ENCODE results near the gene NLK.

DNA sequence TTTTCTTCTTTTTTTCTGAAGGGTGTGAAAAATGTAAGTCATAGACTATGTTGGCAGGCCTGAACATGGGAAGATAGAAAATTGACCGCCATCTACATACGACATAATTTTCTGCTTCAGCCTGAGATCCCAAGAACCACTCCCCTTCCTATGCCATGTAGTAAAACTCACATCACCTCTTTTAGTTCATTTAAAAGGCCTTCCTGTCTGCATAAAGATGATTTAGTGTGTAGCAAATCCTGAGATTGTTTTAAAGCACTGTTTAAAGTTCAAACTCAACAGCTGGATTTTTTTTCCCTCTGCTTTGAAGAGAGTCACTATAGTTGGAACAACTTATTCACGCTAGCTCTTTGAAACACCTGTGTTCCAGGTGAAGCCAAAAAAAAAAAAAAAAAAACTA is 101.5 kb downstream of the NLK start:
- TF ChIP-seq, protein P1, sequence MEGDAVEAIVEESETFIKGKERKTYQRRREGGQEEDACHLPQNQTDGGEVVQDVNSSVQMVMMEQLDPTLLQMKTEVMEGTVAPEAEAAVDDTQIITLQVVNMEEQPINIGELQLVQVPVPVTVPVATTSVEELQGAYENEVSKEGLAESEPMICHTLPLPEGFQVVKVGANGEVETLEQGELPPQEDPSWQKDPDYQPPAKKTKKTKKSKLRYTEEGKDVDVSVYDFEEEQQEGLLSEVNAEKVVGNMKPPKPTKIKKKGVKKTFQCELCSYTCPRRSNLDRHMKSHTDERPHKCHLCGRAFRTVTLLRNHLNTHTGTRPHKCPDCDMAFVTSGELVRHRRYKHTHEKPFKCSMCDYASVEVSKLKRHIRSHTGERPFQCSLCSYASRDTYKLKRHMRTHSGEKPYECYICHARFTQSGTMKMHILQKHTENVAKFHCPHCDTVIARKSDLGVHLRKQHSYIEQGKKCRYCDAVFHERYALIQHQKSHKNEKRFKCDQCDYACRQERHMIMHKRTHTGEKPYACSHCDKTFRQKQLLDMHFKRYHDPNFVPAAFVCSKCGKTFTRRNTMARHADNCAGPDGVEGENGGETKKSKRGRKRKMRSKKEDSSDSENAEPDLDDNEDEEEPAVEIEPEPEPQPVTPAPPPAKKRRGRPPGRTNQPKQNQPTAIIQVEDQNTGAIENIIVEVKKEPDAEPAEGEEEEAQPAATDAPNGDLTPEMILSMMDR (IDR thresholded peaks at IDR 0.05), result no peak
- TF ChIP-seq POLR2A (IDR thresholded peaks at IDR 0.05), result no peak
- TF ChIP-seq POLR2AphosphoS5 (IDR thresholded peaks at IDR 0.05), result no peak

All from upper lobe of left lung (tissue), 4 donors.